ENCODE data around the gene PTPRK. TPM values are rescaled to one million over a fixed set of nuclear protein-coding genes. Genes with fewer than 3 reads are reported as not detected.

PTPRK gene
- total RNA-seq, 1 donor from 2014 or later, result 438 TPM

DNA sequence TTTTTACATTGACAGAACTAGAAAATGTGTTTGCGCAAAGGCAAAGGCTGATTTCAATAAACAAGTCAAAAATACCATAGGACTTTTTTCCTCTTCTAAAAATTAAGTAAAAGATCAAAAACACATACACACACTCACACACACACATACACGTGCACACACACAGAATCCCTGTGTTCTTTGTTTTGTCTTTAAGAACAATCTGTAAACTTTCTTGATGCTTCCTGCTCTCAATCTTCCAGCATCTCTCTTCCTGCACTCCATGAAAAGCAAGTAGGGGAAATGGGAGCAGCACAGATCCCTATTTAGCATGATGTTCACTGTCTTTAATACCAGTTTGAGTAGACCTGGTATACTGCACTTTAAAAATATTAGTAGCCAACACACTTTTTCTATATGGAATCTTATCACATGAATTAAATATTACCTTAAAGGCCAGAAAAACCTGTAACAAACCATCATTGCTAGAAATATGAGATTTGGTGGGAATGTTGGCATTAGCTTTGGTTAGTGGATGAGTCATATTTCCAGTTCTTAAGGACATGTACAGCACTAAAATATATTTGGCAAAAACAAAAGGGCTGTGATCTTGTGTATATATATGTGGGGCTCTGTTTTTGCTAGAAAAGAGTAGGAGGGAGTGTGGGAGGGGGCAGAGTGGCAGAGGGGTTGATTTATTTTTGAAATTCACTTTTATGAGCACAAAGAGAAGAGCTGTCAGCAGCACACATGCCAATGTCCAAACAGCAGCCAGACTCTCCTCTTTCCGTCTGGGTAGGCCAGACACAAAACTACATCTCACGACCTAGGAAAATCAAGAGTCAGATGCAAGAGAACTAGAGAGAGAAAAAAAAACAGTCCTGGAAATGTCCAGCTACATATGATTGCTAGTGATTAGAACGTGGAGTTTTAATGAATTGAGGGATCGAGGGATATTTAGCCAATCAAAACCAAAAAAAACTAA, 4.6 kb downstream of the PTPRK start:
- no peak for DNase-seq

GRCh38 chr6:128513878-128514277, 6.5 kb downstream of the PTPRK start:
- no peak for DNase-seq

- DNase-seq, result no peak
Observed at GRCh38 chr6:128512296-128512695, 8.1 kb downstream of the PTPRK start.

GRCh38 chr6:128511506-128511905, 8.9 kb downstream of the PTPRK start:
- no peak for DNase-seq

DNA sequence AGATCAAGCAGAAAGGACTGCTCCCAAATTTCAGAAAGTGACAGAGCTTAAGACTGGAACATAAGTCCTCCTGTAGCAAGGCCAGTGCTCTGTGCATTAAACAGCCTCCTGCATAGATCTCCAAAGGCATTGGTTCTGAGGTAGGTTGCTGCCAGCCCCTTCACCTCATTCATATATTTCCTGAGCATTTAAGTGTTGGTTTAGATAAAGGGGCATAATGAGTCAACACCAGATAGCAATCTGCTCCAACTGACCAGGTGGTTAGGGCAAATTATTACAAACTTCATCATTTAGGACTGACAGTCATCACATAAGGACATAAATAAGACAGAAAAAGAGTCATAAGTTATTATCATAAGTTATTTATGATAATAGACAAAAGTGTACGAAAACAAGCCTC, 10.7 kb downstream of the PTPRK start:
- no peak for DNase-seq

DNA sequence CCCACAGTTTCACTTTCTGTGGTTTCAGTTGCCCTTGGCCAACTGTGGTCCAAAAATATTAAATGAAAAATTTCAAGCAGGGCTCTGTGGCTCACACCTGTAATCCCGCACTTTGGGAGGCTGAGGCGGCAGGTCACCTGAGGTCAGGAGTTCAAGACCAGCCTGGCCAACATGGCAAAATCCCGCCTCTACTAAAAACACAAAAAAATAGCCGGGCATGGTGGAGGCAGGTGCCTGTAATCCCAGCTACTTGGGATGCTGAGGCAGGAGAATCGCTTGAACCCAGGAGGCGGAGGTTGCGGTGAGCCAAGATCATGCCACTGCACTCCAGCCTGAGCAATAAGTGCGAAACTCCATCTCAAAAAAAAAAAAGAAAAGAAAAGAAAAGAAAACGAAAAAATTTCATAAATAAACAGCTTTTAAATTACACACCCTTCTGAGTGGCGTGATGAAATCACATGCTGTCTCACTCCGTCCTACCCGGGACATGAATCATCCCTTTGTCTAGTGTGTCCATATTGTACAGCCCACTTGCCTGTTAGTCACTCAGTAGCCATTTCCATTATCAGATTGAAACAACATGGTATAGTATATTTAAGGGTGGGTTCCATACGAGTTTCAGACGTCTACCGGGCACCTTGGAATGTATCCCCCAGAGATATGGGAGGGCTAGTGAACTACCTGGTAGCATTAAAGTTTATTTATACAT, 11.7 kb downstream of the PTPRK start:
- no peak for DNase-seq

GRCh38 chr6:128507337-128508310, 12.8 kb downstream of the PTPRK start:
- no peak for DNase-seq

- DNase-seq, result no peak
Observed at GRCh38 chr6:128505603-128506002, 14.8 kb downstream of the PTPRK start.

DNA sequence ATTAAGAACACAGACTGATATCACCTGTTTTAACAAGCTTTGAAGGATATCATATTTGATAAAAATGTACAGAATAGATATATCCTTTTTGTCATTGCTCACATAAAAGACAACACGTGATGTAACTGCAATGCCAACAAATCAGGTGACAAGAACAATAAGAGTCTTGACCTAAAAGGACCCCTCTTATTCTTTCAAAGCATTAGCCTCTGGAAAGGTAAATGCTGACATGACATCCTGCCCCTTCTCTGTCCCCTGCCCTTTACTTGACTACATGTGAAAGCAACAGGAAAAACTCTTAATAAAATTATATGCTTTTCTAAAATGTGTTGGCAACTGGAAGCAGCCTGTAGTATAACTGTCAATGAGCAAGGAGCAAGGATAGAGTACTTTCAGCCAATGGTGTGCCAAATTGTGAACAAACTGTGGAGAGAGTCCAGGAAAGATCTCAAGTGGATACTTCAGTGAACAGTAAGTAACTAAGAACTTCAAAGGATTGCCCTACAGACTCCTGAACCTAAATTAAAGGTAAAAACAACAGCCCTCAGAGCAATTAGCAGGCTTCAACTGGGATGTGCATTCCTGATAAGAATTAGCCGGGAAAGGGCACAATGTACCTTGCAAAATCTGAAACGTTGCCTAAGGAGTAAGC, 16.3 kb downstream of the PTPRK start:
- no peak for DNase-seq

DNA sequence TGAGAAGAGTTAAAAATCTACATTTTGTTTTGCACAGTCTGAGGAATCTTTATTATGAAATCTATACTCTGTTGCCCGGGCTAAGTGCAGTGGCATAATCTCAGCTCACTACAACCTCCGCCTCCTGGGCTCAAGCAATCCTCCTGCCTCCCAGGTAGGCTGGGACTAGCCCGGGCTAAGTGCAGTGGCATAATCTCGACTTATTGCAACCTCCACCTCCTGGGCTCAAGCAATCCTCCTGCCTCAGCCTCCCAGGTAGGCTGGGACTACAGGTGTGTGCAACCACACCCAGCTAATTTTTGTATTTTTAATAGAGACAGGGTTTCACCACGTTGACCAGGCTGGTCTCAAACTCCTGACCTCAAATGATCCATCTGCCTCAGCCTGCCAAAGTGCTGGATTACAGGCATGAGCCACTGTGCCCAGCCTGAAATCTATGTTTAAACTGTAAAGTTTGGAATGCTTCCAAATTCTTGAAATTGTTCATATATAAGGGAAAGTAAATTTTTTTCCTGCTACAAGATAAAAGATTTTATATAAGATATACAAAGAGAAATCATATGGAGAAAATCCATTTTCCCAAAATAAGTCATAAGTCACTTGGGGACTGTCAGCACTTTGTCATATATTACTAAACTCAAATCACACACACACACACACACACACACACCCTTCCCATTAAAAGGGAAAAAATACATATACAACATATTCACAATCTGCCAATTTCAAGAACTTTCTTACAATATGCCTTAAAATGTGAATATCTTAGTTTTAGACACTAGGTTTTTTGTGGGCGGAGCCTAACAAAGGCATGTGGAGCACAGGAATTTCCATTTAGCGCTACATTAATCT, 19.4 kb downstream of the PTPRK start:
- DNase-seq, result no peak

GRCh38 chr6:128500014-128500413, 20.4 kb downstream of the PTPRK start:
- DNase-seq, result no peak

GRCh38 chr6:128499079-128499731, 21.2 kb downstream of the PTPRK start:
- DNase-seq, result no peak

GRCh38 chr6:128498234-128498633, 22.2 kb downstream of the PTPRK start:
- no peak for DNase-seq

GRCh38 chr6:128495536-128496333, 24.7 kb downstream of the PTPRK start:
- no peak for DNase-seq

DNA sequence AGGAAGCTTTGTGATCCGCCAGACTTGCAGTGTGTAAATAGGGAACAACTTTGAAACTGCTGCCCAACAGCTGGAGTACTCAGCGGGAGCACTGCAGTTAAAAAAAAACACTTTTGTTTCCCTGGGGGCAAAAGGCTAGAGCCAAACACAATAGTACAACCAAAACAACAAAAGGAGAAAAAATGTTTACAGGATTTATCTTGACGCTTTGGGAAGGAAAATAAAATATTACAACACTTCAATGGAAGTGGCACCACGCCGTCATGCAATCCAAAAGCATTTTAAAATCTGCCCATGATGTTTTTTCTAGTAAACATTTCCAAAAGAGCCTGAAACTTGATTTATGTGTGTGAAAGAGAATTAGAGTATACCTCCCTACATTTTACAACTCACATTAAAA, 26.0 kb downstream of the PTPRK start:
- DNase-seq, result no peak

DNA sequence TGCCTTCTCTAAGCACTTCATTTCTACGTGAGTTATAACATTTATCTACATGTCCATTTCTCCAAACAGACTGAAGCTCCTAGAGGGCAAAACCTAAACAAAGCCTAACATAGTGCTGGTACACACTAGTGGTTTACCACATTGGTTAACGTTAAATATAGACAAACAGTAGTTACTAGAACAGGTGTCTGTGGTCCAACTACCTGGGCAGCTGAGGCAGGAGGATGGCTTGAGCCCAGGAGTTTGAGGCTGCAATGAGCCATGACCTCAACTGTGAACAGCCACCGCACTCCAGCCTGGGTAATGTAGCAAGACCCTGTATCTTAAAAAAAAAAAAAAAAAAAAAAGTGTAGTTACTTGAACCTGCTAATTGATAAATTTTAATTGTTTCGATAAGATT, 26.5 kb downstream of the PTPRK start:
- no peak for DNase-seq

GRCh38 chr6:128492386-128492785, 28.0 kb downstream of the PTPRK start:
- DNase-seq, result no peak

- no peak for DNase-seq
Observed at GRCh38 chr6:128491610-128492206, 28.7 kb downstream of the PTPRK start.

- no peak for DNase-seq
Observed at GRCh38 chr6:128491100-128491581, 29.3 kb downstream of the PTPRK start.

All from occipital lobe (tissue), 2 donors.